Measurements from ENCODE around the gene SDHAF2. TPM values are rescaled to one million over a fixed set of nuclear protein-coding genes. Genes with fewer than 3 reads are reported as not detected.

Gene SDHAF2
- total RNA-seq, 2 donors from 2014 or later = 24.6 to 59.4 TPM

- Histone ChIP-seq H3K4me1 (replicated peaks) (no peaks in the 10 kb centered on the region), H3K4me3 (no peak overlapping the region), H3K27ac (no peak overlapping the region), H3K27me3 (replicated peaks; ENCODE audit: insufficient read depth) (no peaks in the 10 kb centered on the region), H3K36me3 (peaks cover 5 to 8% of the 10 kb centered on the region in 2 donors), H3K9me3 (no peaks in the 10 kb centered on the region)
- intact Hi-C loops (cut with DNase I) = no loop called here
- no peak for DNase-seq (ENCODE audit: low spot score)
- 90% methylated on average over 6 of the region's 6 CpGs for WGBS
- TF ChIP-seq POLR2A (IDR thresholded peaks at IDR 0.05) (no peak), POLR2AphosphoS5 (IDR thresholded peaks at IDR 0.05) (no peak), CTCF (IDR thresholded peaks at IDR 0.05) (no peak)
Observed at GRCh38 chr11:61442616-61443015, 12.7 kb downstream of the SDHAF2 start.

GRCh38 chr11:61445516-61445915 is 15.6 kb downstream of the SDHAF2 start:
- Histone ChIP-seq H3K27ac (no peak overlapping the region), H3K4me1 (replicated peaks) (no peaks in the 10 kb centered on the region), H3K9me3 (no peaks in the 10 kb centered on the region), H3K36me3 (peaks cover 0 to 3% of the 10 kb centered on the region in 2 donors), H3K4me3 (no peak overlapping the region), H3K27me3 (replicated peaks; ENCODE audit: insufficient read depth) (no peaks in the 10 kb centered on the region)
- DNase-seq (ENCODE audit: low spot score) = no peak
- intact Hi-C loops (cut with DNase I) = loop anchor here (5.0 kb wide), 1 partner anchor 72 kb away; no protein-coding TSS in a partner anchor
- peak; percentile 17 for TF ChIP-seq POLR2AphosphoS5 (IDR thresholded peaks at IDR 0.05)
- no peak for TF ChIP-seq POLR2A (IDR thresholded peaks at IDR 0.05)
- 55% methylated on average over 4 of the region's 4 CpGs for WGBS

- H3K4me1 ChIP-seq (replicated peaks) = no peaks in the 10 kb centered on the region
- WGBS = 8% methylated on average over 7 of the region's 7 CpGs
- DNase-seq (ENCODE audit: low spot score) = peak; percentile 82
- TF ChIP-seq POLR2AphosphoS5 (IDR thresholded peaks at IDR 0.05) = peak; percentile 74
- no peak for TF ChIP-seq POLR2A (IDR thresholded peaks at IDR 0.05)
- TF ChIP-seq CTCF (IDR thresholded peaks at IDR 0.05) = peak; percentile 18 to 86 (median 76)
- peak overlapping the region; percentile 42 to 48 for H3K27ac ChIP-seq
- intact Hi-C loops (cut with DNase I) = loop anchor here (5.0 kb wide), 1 partner anchor 71 kb away; no protein-coding TSS in a partner anchor
- H3K4me3 ChIP-seq = no peak overlapping the region
- H3K27me3 ChIP-seq (replicated peaks; ENCODE audit: insufficient read depth) = no peaks in the 10 kb centered on the region
- peaks cover 0 to 3% of the 10 kb centered on the region in 2 donors for H3K36me3 ChIP-seq
- H3K9me3 ChIP-seq = no peaks in the 10 kb centered on the region
Observed at GRCh38 chr11:61446211-61446651, 16.3 kb downstream of the SDHAF2 start.

- Histone ChIP-seq H3K4me1 (replicated peaks) (no peaks in the 10 kb centered on the region), H3K4me3 (no peak overlapping the region), H3K36me3 (peaks cover 0 to 3% of the 10 kb centered on the region in 2 donors), H3K9me3 (no peaks in the 10 kb centered on the region), H3K27ac (no peak overlapping the region), H3K27me3 (replicated peaks; ENCODE audit: insufficient read depth) (no peaks in the 10 kb centered on the region)
- TF ChIP-seq POLR2A (IDR thresholded peaks at IDR 0.05) (no peak), CTCF (IDR thresholded peaks at IDR 0.05) (no peak), POLR2AphosphoS5 (IDR thresholded peaks at IDR 0.05) (no peak)
- no peak for DNase-seq (ENCODE audit: low spot score)
- intact Hi-C loops (cut with DNase I) = loop anchor here (5.0 kb wide), 1 partner anchor 69 kb away; no protein-coding TSS in a partner anchor
- WGBS = 78% methylated on average over 12 of the region's 12 CpGs
Observed at GRCh38 chr11:61447601-61448551, 18.0 kb downstream of the SDHAF2 start.

GRCh38 chr11:61448552-61448927 is 18.6 kb downstream of the SDHAF2 start:
- peaks cover 0 to 3% of the 10 kb centered on the region in 2 donors for H3K36me3 ChIP-seq
- intact Hi-C loops (cut with DNase I) = loop anchor here (5.0 kb wide), 1 partner anchor 69 kb away; no protein-coding TSS in a partner anchor

More at GRCh38 chr11:61448552-61448927, 18.6 kb downstream of the SDHAF2 start:
- H3K27me3 ChIP-seq (replicated peaks; ENCODE audit: insufficient read depth) = no peaks in the 10 kb centered on the region
- 69% methylated on average over 7 of the region's 7 CpGs for WGBS
- no peak overlapping the region for H3K27ac ChIP-seq
- TF ChIP-seq POLR2A (IDR thresholded peaks at IDR 0.05) = no peak
- TF ChIP-seq POLR2AphosphoS5 (IDR thresholded peaks at IDR 0.05) = no peak
- TF ChIP-seq CTCF (IDR thresholded peaks at IDR 0.05) = no peak
- no peaks in the 10 kb centered on the region for H3K9me3 ChIP-seq
- H3K4me1 ChIP-seq (replicated peaks) = no peaks in the 10 kb centered on the region
- H3K4me3 ChIP-seq = no peak overlapping the region
- no peak for DNase-seq (ENCODE audit: low spot score)
